Esophagus squamous epithelium (tissue), 4 donors: ENCODE measurements around the gene NT5C3A.

Experiments used
- POLR2A ChIP-seq, 4 donors: fragments of 450-650 bp; IDR thresholded peaks; one replicate each; pipeline ENCODE4 v1.6.1; 2017; ENCODE audit warnings: antibody characterized with exemption in 4 of 4, mild to moderate bottlenecking in 4 of 4, moderate library complexity in 3 of 4
- TF ChIP-seq, protein P1 (sequence below), 6 experiments: fragments of 450-650 bp in 4 of 6; fragments of 200-600 bp in 2 of 6; sonication (generic) in 2 of 6; IDR thresholded peaks; one replicate each; pipeline ENCODE4 v1.5.1; 2016 to 2019; ENCODE audit warnings: antibody characterized with exemption in 6 of 6, mild to moderate bottlenecking in 4 of 6, moderate library complexity in 4 of 6

DNA sequence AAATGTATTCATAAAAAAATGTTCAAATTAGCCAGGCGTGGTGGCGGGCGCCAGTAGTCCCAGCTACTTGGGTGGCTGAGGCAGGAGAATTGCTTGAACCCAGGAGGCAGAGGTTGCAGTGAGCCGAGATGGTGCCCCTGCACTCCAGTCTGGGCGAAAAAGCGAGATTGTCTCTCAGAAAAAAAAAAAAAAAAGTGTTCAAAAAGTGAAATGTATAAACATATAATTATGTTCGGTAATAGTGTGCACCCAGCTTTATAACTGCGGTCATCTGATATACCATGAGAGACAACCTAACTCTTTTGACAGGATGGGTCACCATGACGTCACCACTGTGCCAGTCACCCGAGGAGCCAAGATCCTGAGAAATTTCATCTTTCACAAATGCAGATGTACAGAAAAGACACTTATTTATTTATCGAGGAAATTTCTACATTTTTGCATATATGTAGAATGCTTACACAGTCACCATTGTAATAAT lies 47.2 kb upstream of the NT5C3A start:
- TF ChIP-seq, protein P1, sequence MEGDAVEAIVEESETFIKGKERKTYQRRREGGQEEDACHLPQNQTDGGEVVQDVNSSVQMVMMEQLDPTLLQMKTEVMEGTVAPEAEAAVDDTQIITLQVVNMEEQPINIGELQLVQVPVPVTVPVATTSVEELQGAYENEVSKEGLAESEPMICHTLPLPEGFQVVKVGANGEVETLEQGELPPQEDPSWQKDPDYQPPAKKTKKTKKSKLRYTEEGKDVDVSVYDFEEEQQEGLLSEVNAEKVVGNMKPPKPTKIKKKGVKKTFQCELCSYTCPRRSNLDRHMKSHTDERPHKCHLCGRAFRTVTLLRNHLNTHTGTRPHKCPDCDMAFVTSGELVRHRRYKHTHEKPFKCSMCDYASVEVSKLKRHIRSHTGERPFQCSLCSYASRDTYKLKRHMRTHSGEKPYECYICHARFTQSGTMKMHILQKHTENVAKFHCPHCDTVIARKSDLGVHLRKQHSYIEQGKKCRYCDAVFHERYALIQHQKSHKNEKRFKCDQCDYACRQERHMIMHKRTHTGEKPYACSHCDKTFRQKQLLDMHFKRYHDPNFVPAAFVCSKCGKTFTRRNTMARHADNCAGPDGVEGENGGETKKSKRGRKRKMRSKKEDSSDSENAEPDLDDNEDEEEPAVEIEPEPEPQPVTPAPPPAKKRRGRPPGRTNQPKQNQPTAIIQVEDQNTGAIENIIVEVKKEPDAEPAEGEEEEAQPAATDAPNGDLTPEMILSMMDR (IDR thresholded peaks at IDR 0.05) = peak in 1 of 6 experiments; percentile 0
- TF ChIP-seq POLR2A (IDR thresholded peaks at IDR 0.05) = no peak
